Measurements from ENCODE around the gene GAL3ST2.
"Not testable (repeated sequence)": the region's sequence is repeated elsewhere in the genome, so short reads cannot be mapped to it uniquely, and the experiment has no call there.

Gene GAL3ST2

GRCh38 chr2:241748468-241749256 is 28.0 kb upstream of the GAL3ST2 start:
- DNase-seq = no peak

- no peak for DNase-seq
Observed at GRCh38 chr2:241750076-241750840, 26.4 kb upstream of the GAL3ST2 start.

DNA sequence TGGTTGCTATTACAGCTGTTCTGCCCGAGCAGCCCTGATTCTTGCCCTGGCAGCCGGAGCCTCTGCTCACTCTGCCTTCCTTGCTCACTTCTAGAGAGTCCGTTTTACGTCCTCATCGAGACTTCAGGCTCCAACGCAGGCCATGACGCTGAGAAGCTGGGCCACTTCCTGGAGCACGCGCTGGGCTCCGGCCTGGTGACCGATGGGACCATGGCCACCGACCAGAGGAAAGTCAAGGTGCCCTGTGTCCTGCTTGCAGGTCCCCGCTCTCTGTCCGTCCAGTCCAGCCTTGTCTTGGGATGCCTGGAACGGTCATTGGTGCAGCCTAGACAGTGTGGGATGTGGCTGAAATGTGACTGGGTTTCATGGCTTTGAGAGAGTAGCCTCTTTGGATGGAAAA is 25.5 kb upstream of the GAL3ST2 start:
- no peak for DNase-seq

DNA sequence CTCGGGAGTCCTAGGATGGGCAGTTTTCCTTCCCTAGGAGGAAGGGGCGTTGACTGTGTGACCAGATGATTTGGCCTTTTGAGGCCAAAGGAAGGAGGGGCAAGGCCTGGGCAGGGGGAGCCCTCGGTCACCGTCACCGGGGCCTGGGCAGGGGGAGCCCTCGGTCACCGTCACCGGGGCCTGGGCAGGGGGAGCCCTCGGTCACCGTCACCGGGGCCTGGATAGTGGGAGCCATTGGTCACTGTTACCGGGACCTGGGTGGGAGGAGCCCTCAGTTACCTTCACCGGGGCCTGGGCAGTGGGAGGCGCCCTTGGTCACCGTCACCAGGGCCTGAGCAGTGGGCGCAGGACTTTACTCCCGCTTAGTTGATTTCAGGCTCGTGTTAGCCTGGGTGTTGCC is 24.8 kb upstream of the GAL3ST2 start:
- no peak for DNase-seq

DNA sequence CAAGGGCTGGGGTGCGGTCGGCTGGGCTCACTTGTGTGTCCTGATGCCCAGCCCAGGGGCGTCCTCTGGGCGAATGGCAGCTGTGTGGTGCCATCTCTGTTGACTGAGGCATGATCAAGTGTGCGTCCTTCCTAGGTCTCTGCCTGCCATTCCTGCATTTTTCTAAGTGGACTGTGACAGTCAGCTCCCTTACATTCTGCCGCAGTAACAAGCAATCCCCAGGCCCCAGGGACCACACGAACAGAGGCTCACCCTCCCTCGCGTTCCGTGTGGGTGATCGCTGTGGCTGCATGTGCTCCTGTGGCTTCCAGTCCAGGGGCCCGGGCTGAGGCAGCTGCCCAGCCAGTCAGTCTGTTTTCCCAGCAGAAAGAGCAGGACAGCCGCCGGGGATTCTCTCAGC is 24.4 kb upstream of the GAL3ST2 start:
- DNase-seq = no peak

GRCh38 chr2:241752689-241753276 is 23.8 kb upstream of the GAL3ST2 start:
- DNase-seq = no peak

DNA sequence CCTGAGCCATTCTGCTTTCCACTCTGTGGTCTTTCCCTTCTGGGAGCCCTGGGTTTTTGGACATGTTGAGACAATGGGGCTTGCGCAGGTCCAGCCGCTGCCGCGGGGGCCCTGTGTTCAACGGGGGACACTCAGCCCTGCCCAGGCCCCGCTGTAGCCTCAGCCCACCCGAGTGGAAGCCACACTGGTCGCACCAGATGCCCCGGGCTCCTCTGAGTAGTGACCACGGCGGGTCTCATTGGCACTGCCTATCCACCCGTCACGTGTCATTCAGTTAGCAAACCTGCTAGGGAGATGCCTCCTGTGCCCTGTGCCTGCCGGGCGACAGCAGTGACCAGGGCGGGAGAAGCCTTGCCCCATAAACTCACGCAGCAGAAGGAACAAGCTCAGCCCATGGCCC is 23.1 kb upstream of the GAL3ST2 start:
- no peak for DNase-seq

- no peak for DNase-seq
Observed at GRCh38 chr2:241754042-241754441, 22.6 kb upstream of the GAL3ST2 start.

DNA sequence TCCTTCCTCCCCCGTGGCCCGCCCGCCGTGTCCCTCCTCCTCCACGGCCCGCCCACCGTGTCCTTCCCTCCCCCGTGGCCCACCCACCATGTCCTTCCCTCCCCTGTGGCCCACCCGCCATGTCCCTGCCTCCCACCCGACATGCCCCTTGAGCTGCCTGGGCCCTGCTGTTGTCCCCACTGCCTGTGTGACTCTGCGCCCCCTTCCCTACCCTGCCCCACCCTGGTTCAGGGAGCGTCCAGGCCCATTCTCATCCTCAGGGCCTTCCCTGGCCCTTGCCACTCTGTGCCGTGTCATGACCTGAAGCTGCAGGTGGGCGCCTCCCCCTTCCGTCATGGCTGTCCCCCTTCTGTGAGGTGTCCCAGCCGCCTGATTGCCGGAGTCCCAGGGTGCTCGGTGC is 21.5 kb upstream of the GAL3ST2 start:
- no peak for DNase-seq

GRCh38 chr2:241755777-241756176 is 20.8 kb upstream of the GAL3ST2 start:
- no peak for DNase-seq

GRCh38 chr2:241759067-241759807 is 17.4 kb upstream of the GAL3ST2 start:
- DNase-seq = no peak

DNA sequence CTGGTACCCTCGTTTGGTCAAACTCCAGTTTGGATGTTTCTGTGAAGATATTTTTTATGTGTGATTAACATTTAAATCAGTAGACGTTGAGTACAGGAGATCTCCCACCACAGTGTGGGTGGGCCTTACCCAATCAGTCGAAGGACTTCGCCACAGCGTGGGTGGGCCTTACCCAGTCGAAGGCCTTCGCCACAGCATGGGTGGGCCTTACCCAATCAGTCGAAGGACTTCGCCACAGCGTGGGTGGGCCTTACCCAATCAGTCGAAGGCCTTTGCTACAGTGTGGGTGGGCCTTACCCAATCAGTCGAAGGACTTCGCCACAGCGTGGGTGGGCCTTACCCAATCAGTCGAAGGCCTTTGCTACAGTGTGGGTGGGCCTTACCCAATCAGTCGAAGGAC is 16.7 kb upstream of the GAL3ST2 start:
- DNase-seq = not testable (repeated sequence)

DNA sequence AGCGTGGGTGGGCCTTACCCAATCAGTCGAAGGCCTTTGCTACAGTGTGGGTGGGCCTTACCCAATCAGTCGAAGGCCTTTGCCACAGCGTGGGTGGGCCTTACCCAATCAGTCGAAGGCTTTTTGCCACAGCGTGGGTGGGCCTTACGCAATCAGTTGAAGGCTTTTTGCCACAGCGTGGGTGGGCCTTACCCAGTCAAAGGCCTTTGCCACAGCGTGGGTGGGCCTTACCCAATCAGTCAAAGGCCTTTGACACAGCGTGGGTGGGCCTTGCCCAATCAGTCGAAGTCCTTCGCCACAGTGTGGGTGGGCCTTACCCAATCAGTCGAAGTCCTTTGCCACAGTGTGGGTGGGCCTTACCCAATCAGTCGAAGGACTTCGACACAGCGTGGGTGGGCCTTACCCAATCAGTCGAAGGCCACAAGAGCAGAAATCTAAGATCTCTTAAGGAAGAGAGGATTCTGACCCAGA is 16.3 kb upstream of the GAL3ST2 start:
- DNase-seq = no peak

- DNase-seq = no peak
Observed at GRCh38 chr2:241762321-241762932, 14.2 kb upstream of the GAL3ST2 start.

DNA sequence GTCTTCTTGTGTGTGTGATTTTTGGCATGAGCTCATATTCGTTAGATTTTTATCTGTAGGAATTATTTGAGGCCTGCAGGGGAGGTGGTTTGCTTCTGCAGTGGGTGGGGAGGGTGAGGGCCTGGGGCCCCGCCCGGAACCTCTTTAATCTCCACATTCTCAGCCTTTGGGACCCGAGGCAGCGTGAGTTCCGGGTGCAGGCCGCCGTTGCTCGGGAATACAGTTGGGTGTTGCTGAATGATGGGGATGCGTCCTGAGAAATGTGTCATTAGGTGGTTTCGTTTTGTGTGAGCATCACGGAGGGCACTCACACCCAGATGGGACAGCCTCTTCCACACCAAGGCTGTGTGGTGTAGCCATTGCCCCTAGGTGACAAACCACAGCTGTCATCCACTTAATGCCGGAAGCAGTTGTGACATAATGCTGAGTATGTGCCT is 13.7 kb upstream of the GAL3ST2 start:
- no peak for DNase-seq

DNA sequence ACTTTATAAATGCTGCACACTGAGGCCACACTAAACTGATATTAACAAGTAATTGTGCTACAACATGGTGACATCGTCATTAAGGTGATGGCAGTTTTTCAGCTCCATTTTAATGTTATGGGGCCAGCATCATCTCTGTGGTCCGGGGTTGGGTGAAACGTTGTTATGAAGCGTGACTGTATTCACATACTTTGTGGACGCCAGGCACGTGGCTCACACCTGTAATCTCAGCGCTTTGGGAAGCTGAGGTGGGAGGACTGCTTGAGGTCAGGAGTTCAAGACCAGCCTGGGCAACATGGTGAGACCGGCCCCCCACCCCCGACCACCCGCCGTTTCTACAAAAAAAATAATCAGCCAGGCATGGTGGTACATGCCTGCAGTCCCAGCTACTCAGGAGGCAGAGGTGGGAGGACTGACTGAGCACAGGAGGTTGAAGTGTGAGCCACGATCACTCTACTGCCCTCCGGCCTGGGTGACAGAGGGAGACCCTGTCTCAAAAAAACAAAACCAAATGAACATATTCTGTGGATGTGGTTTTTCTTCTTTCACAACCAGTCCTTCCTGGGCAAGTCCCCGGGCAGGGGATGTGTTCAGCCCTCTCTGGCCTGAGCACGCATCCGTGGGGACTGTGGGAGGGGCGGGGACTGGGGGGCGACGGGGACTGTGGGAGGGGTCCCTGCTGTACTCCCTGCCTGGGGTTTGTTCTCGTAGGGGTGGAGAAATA is 12.9 kb upstream of the GAL3ST2 start:
- DNase-seq = no peak

DNA sequence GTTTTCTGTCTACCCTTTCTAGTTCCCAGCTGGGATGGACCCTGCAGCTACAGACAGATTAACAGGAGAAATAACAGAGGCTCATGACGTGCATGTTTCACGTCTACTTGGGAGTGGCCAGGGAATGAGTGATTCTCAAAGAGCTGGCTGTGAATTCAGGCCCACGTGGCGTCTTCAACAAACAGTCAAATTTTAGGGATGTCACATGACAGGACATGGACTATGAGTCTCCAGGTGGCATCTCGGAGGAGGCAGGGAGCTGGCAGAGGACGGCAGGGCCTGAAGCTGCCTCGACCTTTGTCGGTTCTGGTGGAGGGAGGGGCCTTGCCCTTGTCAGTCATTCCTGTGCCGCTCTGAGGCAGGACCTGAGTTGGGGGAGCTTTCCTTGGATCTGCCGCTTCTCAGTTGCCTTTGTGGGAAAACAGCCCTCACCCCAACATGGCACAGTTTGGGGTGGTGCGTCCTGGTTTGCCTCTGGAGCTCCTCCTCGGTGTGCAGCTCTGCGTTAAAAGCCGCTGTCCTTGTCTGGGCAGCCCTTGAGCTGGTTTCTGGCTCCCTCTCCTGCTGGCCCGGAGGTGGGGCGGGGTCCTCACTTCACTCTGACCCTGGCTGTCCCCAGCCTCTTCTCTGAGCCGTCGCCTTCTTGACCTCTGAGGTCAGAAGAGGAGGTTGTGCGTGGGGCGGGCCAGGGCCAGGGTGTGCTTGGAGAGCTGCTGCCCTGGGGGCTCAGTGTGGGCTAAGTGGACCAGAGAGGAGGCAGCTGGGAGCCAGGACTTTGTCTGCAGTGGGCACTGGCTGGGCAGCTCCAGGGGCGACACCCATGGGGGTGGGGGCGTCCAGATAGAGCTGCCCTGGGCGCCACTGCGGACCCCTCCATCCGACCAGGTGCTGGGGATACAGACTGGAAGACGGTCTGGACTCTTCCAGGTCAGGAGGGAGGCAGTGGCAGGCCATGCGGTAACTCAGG is 12.1 kb upstream of the GAL3ST2 start:
- DNase-seq = no peak

- no peak for DNase-seq
Observed at GRCh38 chr2:241767464-241768250, 9.0 kb upstream of the GAL3ST2 start.

- DNase-seq = no peak
Observed at GRCh38 chr2:241768251-241768711, 8.3 kb upstream of the GAL3ST2 start.

DNA sequence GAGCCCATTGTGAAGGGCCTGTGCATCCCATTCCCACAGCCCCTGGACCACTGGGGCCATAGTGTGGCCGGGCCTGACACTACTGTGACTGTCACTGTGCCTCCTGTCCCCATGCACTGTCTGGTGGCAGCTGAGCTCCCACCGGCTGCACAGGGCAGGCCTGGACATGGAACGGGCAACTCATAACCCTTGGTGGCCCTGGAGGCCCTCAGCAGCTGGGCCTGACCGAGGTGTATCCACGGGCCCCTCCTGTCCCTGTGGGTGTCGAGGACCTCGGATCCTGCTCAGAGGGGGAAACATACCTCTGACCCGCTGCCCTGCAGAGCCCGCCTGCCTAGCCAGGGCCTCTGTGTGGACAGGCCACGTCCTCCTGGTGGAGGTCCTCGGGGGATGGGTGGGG is 7.8 kb upstream of the GAL3ST2 start:
- DNase-seq = no peak
